Mucosa of descending colon (tissue), 3 donors: ENCODE results near the gene POGLUT2. TPM values are rescaled to one million over a fixed set of nuclear protein-coding genes. Genes with fewer than 3 reads are reported as not detected.

Experiments
- ATAC-seq: fragments of 200-7000 bp; cut with Tn5 transposase; one replicate; pipeline ENCODE4 v1.9.1; 2020; ENCODE audit warnings: mild to moderate bottlenecking, moderate library complexity
- DNase-seq, 3 donors: peaks; one replicate each; pipeline ENCODE4 v3.0.0-alpha.2; 2020
- H3K36me3 ChIP-seq: fragments of 200-600 bp; one replicate; pipeline ENCODE4 v1.8.0; 2021; ENCODE audit warnings: low read depth, mild to moderate bottlenecking
- H3K4me1 ChIP-seq: fragments of 200-600 bp; one replicate; pipeline ENCODE4 v1.8.0; 2021; ENCODE audit warnings: low read depth, mild to moderate bottlenecking
- H3K4me3 ChIP-seq: fragments of 200-600 bp; one replicate; pipeline ENCODE4 v1.8.0; 2021; ENCODE audit warnings: mild to moderate bottlenecking
- H3K9me3 ChIP-seq: fragments of 200-600 bp; one replicate; pipeline ENCODE4 v1.8.0; 2021; ENCODE audit warnings: mild to moderate bottlenecking
- intact Hi-C, 2 donors: fragments of 100-400 bp; cut with DNase I in 1 of 2; cut with micrococcal nuclease in 1 of 2; formaldehyde crosslinking; loops; one replicate each; pipeline versions ENCODE4 v1.11.0 to v1.11.1; 2022; cut with DNase I, micrococcal nuclease
- total RNA-seq, 3 donors: library from RNA; stranded (reverse); fragmentation: NEBNext Ultra II Directional in 2 of 3; extraction: Animal tissue kit (Norgen Biotek cat#: 25700) in 2 of 3; gene quantifications; one replicate each; pipeline versions ENCODE4 v1.2.1 to v1.2.4, GENCODE V29; 2021 to 2023
- TF ChIP-seq, protein P1 (sequence below): fragments of 200-600 bp; IDR thresholded peaks from one replicate; pipeline ENCODE4 v1.8.0; 2022; ENCODE audit warnings: antibody characterized with exemption, mild to moderate bottlenecking
- donor health status: DM: no; HTN: no; CAD: no; lungs with moderate emphysema.
- donor health status: DM: no; HTN: no; CAD: no.
- donor health status: DM: no; HTN: yes; CAD: no.

The POGLUT2 gene
- total RNA-seq, 3 donors from 2014 or later, result 0.72 to 3.9 (median 1.7) TPM

- H3K4me1 ChIP-seq, result no peaks in the 10 kb centered on the region
- no peaks in the 10 kb centered on the region for H3K9me3 ChIP-seq
- H3K4me3 ChIP-seq, result no peak overlapping the region
- intact Hi-C loops, result no loop called here
- DNase-seq (no peak), ATAC-seq (no peak)
- H3K36me3 ChIP-seq, result no peaks in the 10 kb centered on the region
- TF ChIP-seq, protein P1, sequence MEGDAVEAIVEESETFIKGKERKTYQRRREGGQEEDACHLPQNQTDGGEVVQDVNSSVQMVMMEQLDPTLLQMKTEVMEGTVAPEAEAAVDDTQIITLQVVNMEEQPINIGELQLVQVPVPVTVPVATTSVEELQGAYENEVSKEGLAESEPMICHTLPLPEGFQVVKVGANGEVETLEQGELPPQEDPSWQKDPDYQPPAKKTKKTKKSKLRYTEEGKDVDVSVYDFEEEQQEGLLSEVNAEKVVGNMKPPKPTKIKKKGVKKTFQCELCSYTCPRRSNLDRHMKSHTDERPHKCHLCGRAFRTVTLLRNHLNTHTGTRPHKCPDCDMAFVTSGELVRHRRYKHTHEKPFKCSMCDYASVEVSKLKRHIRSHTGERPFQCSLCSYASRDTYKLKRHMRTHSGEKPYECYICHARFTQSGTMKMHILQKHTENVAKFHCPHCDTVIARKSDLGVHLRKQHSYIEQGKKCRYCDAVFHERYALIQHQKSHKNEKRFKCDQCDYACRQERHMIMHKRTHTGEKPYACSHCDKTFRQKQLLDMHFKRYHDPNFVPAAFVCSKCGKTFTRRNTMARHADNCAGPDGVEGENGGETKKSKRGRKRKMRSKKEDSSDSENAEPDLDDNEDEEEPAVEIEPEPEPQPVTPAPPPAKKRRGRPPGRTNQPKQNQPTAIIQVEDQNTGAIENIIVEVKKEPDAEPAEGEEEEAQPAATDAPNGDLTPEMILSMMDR, result no peak
These were observed 27.3 kb upstream of the POGLUT2 start for GRCh38 chr13:102825921-102826706.

DNA sequence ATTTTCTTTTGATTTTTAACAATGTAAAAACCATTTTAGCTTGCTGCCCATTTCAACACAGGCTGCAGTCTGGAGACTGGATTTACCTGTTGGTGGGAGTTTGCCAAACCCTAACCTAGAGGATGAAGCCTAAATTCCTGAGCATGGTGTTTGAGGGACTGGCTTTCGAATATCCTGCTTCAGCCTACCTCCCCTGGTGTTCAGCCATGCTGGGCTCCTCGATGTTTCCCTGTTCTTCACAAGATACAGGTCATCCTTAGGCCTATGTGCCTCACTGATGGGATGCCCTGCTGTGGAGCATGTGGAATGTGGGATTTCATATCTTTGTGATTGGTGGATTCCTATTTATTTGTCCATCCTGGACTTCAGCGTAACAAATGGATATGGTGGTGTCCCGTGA, 26.6 kb upstream of the POGLUT2 start:
- no peaks in the 10 kb centered on the region for H3K4me1 ChIP-seq
- TF ChIP-seq, protein P1, result no peak
- H3K36me3 ChIP-seq, result no peaks in the 10 kb centered on the region
- intact Hi-C loops, result no loop called here
- ATAC-seq (no peak), DNase-seq (no peak)
- H3K9me3 ChIP-seq, result no peaks in the 10 kb centered on the region
- no peak overlapping the region for H3K4me3 ChIP-seq

GRCh38 chr13:102817907-102818306, 19.1 kb upstream of the POGLUT2 start:
- intact Hi-C loops, result no loop called here
- no peak for DNase-seq
- no peaks in the 10 kb centered on the region for H3K36me3 ChIP-seq
- H3K4me3 ChIP-seq, result no peak overlapping the region
- H3K4me1 ChIP-seq, result no peaks in the 10 kb centered on the region
- no peak for ATAC-seq
- TF ChIP-seq, protein P1, result no peak
- H3K9me3 ChIP-seq, result no peaks in the 10 kb centered on the region

- H3K4me3 ChIP-seq, result no peak overlapping the region
- H3K9me3 ChIP-seq, result no peaks in the 10 kb centered on the region
- TF ChIP-seq, protein P1, result no peak
- H3K36me3 ChIP-seq, result no peaks in the 10 kb centered on the region
- no peaks in the 10 kb centered on the region for H3K4me1 ChIP-seq
- DNase-seq (no peak), ATAC-seq (no peak)
- intact Hi-C loops, result no loop called here
These were observed 18.5 kb upstream of the POGLUT2 start for GRCh38 chr13:102817241-102817640.

- intact Hi-C loops, result no loop called here
- TF ChIP-seq, protein P1, result no peak
- no peaks in the 10 kb centered on the region for H3K9me3 ChIP-seq
- DNase-seq, result no peak
- H3K36me3 ChIP-seq, result no peaks in the 10 kb centered on the region
- no peak overlapping the region for H3K4me3 ChIP-seq
- no peak for ATAC-seq
- no peaks in the 10 kb centered on the region for H3K4me1 ChIP-seq
These were observed 17.9 kb upstream of the POGLUT2 start for GRCh38 chr13:102816708-102817107.
